ENCODE data around the gene STARD8.

STARD8 gene

DNA sequence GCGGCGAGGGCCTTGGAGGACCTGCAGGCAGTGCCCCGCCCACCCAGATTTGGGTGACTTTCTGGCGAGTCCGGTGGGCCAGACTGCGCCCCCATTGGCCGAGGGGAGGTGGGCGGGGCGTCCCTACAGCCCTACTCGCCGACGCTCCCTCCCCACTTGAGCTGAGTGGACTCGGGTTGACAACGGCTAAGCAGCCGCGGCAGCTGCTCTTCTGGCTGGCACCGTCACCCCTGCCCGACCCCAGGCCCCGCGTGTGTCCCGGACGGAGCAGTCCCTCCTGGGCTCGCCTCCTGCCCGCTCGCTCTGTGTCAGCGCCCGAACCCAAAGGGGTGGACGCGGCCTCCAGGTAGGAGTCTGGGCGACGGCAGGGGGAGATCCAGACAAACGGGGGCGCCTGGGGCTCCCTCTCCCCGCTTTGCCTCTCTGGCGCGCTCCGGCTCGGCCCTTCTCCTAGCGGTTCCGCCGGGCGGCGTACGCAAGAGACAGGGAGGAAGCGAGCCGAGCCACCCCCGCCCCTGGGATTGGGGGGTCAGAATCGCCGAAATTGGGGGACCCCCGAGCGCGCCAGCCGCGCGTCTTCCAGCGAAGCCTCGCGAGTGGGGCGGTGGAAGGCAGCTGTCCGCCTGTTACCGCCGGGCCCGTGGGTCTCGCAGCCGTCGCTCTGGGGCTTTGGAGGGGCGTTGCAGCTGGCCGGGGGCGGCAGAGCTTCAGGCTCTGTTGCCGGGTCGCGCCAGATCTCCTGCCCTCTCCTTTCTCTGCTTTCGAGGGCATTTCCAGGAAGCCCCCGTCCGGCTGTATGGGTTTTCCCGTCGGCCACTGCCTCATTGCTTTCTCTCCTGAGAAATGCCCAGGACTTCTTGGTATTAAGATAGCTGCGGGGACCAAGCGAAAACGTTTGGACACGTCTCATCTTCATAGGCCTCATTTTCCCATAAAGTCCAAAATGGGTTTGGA, 46.3 kb downstream of the STARD8 start:
- DNase-seq = peak; percentile 75

DNA sequence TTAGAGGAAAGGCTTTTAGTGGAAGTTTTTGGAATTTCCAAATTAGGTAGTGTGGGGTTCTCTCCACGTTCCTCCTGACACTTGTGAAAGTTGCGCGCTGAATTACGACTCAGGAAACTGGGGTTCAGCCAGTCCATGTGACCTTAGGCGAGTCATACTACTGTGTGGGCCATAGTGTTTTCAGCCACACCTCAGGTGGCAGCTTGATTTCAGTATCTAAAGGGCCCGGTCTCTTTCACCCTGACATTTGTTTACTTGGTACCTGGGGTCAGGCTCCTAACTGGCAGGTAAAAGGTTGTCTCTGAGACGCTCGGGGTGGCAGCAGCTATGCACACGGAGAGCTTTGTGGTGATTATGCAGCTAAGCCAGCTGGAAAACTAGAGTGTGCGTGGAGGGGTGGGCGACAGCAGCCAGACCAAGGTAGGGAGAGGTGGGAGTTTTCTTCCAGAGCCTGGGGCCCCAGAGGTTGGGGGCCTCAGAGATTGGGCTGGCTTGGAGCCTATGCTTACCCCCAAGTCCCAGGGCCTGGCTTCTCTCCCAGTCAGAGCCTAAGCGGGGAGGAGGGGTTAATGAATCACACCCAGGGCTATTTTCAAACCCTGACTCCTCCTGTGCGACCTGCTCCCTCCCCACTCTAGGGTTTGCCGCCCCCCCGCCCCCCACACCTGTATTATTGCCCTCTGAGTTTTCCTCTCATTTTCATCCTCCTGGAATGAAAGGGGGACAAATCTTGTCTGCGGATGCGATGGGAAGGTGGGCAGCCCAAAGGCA, 47.2 kb downstream of the STARD8 start:
- DNase-seq = no peak

DNA sequence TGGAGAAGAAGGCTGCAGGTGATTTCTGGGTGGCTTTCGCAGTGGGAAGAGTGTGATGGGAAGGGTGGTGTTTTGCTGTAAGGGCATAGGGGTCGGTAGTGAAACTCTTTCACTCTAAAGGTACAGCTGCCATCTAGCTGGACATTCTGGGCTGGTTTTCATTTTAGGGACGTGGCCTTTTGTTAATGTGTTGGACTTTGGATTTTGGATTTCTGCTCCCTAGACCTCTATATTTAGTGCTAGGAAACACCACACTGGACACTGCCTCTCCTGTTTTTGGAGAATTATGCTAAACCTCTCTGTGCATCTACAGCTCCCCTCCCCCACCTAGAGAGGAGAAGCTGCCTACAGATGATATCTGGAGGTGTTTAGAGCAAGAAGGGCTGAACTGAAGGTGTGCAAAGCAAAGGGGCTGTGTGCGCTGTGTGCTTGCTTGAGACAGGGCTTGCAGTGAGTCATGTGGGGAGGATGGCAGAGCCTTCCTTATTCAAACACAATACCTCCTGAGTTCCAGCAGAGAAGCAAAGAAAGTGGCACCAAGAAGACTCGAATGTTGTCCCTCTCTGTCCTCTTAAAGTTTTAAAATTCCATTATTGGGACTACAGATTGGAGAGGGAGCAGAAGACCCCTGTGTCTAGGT, 47.9 kb downstream of the STARD8 start:
- no peak for DNase-seq

DNA sequence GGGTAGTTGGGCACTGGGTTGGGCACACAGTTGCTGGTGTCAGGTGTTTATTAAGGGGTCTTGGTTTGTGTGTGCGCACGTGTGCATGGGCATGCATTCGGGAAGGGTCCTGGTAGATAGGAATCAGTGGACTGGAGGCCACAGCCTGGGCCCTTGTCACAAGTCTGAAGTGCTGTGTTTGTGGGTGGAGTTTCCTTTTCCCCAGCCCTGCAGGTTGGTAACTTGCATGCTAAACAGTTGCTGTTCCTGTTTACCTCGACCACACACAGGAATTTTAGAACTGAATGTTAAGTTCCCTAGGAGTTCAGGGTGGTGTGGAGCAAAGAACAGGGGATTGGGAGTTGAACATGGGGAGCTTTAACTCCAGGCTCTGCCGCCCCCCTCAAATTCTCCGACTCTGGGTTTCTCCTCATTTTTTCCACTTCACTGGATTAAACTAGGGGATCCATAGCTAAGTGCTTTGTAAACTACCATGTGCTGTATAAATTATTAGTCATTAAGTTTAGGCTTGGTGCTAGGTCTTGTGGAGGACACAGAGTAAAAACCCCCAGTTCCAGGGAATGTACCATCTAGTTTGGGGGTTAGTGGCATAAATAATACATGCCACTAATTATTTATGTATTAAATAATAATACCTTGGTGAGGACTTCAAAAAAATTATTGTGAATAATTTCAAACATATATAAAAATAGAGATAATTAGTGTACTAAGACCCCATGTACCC, 49.0 kb downstream of the STARD8 start:
- no peak for DNase-seq

DNA sequence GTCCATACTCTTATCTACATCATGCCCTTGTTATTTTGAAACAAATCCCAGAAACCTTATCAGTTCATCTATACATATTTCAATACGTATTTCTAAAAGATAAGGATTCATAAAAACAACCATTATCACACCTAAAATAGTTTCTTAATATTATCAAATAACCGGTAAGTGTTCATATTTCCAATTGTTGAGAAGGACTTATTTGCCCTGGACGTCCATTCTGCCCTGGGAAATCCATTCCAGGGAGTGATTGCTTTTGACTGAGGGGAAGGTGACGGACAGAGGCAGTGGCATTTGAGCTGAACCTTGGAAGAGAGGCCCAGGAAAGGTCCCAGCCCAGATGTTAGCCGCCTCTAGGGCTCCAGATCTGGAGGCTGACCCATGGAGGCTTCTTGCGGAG, 49.6 kb downstream of the STARD8 start:
- no peak for DNase-seq

DNA sequence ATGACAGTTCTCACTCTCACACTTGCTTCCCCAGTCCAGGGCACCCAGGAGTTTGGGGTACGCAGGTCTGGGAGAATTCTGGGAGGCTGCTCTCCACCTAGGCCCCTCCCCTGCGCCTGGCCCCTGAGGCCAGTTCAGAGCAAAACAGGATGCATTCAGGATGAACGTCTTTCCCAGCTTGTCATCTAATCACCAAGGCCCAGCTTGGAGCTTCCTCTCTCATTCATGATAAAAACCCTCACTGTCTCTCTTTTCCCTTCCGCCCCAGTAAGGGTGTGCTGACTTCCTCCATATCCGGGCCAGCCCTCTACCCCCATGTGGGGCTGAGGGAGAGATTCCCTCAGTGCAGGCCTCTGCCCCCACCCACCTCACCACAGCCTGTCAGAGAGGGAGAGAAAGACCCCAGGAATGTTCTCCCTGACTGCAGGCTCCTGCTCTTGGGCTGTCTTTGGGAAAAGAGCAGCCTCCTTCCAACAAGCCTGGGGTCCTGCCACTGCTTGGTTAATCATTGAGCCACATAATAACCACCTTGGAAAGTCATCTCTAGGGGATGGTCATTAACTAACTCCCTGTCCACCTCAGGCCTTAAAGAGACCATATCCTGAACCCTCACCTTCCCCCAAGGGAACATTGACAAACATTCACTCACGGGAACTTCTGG, 50.1 kb downstream of the STARD8 start:
- DNase-seq = no peak

DNA sequence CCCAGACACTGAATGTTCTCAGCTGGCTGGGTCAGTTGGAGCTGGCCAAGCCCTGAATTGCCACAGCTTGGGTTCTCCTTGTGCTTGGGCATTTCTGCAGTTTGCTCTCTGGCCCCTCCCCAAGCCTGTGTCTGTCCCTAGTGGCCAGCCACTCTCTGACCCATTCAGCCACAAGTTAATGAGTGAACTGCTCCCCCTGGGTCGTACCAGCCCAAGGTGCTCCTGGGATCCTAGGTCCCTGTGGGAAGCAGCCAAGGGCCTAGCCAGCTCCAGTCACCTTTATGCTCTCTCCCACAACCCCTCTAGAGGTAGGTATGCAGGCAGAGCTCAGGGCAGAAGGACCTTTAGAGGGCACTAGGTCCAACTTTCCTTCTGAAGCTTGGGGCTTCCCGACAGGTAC, 51.5 kb downstream of the STARD8 start:
- no peak for DNase-seq

DNA sequence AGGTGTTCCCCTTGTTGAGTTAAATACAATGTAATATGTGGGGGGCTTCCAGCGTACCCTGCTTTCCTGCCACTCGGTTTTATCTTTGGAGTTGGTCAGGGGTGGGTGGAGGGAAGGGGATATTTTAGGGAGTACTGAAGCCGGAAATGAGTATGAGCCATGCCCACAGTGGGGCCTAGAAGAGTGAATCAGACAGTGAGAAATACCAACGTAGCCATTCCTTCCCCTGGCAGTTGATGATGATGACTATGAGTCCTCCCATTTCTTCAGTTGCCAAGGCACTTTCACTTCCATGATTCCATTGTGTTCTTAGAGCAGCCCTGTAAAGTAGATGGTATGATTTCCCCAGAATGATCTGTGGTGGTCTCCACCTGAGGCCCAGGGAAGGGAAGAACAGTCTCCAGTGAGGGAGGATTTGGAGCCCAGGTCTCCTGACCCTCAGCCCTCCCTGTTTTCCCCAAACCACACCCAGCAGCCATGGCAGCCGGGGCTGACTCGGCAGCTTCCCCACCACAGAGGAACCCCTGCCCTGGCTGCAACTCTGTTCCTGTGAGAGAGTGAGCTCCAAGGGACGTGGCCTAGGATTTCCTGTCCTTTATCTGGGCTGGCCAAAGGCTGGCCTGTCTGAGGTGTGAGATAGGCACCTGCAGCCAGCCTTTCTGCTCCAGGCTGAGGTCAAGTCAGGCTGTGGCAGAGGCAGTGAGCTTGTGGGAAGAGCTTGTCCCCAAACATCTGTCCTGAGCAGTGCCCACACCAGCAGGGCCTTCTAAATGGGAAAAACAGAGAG, 52.7 kb downstream of the STARD8 start:
- DNase-seq = no peak

DNA sequence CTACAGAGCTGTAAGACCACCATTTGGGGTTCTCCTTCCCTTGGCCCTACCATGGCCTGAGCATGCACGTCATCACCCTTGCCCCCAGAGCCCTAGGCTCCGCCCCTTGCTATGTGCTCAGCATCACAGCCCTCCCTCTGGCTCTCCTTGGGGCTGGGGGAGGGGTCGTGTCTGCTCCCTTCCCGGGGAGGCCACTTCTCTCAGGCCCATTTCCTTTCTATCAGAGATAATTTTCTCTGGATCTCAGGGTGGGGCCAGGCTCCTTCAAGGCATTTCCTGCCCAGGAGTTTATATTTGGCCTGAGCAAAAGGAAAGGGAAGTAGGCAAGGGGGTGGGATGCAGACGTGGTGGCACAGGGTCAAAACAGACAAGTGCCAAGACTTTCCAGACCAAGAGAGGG, 55.9 kb downstream of the STARD8 start:
- no peak for DNase-seq

DNA sequence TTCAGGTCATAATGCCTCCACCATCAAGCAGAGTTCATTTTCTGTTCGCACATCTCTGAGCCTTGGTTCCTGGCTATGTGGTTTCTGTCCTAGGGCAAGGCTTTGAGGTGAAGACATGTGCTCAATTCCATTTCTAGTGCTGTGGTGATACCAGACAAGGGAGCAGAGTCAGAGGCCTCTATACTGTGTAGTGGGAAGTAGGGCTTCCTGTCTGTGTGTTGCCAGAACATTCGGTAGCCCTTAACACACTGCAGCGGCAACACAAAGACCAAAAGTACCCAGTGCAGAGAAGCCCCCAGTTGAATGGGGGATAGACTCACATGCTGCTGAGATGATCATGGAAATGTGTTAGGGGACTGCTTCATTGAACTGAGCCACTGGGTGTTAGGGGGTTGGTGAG, 56.4 kb downstream of the STARD8 start:
- no peak for DNase-seq

DNA sequence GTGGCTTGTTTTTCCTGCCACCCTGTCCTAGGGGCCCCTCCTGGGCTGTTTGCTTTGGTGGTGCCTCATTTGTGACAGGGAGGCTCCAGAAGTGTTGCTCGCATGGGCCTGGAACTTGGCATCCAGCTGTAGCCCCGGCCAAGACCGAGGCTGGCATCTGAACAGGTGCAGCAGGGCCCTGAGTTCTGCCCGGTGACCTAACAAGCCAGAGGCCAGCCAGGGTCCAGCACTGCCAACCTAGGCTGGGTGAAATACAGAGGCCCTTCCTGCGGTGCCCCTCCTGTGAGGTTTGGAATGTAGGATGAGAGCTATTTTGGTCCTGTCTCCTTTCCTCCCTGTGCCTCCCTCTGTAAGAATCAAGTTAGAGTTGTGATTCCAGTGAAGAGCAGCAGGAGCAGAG, 58.5 kb downstream of the STARD8 start:
- no peak for DNase-seq

DNA sequence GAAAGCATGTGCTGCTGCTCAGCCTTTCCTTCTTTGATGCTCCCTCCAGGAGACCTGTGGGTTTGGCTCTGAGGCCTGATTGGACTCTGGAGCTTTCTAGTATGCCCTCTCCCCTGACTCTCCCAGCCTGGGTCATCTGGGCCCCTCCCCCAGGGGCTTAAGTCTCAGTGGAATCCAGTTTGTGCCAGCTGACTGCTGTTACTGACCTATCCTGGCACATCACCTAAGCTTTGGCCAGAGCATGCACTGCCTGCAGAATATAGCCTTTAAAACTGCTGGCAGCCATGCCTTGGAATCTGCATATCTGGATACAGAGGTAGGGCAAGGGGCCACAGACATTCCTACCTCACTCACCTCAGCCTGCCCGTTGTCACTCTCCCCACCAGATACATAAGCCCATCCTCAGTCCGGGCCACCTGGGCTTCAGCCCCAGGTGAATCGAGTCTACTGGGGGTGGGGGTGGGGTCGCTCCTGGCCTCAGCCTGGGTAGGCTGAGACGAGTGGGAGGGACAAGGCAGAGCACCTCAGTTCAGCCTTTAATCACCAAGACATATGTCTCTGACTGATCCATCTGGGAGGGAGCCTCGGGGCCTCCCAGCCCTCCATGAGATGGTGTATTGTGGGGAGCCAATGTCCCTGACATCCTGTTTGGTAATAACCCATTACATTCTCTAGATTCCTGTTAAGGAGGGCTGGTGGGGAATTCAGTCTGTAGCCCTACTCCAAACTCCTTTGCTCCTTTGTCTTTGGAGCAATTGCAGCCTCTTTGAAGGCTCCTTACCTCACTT, 61.2 kb downstream of the STARD8 start:
- no peak for DNase-seq

DNA sequence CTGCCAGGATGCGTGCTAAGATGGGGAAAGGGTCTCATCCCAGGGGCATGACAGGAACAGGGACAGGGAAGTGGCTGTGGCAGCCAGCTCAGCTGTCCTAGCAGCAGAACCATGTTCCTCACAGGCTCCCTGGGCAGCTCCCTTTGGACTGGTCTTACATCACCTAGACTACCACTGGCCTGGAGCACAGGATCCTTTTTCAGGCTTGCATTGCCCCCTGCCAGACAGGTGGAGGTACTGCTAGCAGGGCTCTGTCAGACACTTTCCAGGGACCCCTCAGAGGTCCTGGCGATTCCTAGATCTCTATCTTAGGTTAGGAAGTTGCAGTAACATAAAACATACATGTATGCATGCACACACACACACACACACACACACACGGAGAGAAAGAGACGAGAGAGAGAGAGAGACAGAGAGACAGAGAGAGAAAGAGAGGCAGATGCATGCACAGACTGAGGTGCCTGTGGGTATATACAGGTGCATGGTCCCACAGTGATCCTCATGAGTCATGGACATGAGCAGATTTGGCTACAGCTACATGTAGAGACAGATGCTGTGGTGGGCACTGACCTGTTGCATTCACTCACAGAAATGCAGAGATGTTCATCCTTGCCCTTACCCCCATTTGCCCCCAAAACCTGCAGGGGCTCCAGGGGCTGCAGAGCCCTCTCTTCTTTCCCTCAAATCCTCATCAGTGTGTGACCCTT, 63.6 kb downstream of the STARD8 start:
- DNase-seq = no peak

DNA sequence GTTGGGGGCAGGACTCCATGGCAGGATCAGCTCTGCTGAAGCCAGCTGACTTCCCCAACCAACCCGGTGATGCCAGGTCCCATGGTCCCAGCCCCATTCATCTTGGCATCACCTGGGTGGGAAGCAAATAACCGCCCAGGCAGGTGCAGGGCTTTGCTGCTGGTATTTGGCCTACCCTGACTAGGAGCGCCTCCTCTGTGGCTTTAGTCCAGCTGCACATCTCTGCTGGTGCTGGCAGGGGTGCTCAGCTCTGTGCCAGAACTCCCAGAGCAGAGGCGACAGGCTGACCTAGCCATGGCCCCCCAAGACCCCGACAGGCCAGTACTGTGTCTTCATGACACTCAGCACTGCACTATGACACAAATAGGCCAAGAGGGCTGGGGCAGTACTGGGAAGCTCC, 64.4 kb downstream of the STARD8 start:
- DNase-seq = no peak

DNA sequence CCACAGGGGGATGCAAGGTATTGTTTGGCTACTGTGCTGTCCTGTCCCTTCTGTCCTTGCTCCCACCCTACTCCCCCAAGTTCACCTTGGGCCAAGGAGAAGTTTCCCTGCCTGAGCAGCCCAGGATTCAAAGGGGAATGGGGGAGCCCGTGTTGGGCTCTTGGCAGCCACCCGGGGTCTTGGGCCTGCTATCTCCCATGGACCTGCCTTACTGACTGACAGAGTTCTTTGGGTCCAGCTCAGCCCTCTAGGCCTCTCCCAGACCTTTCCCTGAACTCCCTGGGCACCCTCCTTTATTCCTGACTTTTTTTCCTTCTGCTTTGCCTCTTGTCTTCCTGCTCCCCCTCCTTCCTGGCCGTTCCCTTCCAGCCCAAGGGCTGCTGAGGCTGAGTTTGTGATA, 67.4 kb downstream of the STARD8 start:
- no peak for DNase-seq

DNA sequence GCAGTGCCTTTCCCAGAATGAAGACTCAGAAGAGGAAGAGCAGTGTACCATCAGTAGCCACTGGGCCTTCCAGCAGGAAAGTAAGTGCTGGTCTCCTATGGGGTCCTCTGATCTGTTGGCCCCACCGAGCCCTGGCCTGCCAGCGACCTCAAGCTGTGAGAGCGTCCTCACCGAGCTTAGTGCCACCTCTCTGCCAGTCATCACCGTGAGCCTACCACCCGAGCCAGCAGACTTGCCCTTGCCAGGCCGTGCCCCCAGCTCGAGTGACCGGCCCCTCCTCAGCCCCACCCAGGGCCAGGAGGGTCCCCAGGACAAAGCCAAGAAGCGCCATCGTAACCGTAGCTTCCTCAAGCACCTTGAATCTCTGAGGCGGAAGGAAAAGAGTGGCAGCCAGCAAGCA, 69.7 kb downstream of the STARD8 start:
- no peak for DNase-seq

DNA sequence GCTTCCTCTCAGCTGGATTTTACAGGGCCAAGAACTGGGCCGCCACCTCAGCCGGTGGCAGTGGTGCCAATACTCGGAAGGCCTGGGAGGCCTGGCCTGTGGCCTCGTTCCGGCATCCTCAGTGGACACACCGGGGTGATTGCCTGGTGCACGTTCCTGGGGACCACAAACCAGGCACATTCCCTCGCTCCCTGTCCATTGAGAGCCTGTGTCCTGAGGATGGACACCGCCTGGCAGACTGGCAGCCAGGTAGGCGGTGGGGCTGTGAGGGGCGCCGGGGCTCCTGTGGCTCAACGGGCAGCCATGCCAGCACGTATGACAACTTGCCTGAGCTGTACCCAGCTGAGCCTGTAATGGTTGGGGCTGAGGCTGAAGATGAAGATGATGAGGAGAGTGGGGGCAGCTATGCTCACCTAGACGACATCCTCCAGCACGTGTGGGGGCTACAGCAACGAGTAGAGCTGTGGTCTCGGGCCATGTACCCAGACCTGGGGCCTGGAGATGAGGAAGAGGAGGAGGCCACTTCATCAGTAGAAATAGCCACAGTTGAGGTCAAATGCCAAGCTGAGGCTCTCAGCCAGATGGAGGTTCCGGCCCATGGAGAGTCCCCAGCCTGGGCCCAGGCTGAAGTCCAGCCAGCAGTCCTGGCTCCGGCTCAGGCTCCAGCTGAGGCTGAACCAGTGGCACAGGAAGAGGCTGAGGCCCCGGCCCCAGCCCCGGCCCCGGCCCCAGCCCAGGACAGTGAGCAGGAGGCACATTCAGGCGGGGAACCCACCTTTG, 70.4 kb downstream of the STARD8 start:
- no peak for DNase-seq

DNA sequence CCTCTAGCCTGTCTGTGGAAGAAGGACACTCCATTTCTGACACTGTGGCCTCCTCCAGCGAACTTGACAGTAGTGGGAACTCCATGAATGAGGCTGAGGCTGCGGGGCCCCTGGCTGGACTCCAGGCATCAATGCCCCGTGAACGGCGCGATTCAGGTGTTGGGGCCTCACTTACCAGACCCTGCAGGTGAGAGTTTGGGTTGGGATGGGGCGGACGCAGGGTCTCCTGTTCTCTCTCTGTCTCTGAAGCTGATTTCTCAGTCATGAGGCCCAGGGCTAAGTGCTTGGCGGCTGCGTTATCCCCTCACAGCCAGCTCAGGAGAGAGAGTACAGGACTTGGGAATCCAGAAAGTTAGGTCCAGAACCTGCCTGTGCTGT, 71.0 kb downstream of the STARD8 start:
- DNase-seq = no peak

DNA sequence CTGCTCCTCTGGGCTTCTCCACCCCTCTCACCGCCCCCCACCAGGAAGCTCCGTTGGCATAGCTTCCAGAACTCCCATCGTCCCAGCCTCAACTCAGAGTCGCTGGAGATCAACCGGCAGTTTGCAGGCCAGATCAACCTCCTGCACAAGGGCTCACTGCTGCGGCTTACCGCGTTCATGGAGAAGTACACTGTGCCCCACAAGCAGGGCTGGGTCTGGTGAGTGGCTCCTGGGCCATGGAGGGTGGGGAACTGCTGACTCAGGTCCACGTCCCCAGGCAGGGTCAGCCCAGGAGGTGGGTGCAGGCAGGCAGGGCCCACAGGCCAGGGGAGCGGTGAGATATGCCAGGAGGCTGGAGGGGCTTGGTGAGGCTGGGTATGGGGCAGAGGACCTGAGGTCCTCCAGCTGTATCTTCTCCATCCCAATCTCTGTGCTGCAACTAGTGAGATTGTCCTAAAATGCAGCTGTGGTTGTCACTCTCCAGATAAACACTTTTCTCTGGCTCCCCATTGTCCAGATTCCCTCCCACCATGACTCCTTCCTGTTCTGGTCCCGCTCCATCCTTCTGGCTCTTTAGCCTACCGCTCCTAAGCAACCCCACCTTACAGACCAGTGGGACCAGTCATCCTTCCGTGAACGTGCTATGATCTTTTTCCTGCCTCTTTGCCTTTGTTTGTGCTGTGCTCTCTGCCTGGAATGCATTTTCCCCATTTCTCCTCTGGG, 71.9 kb downstream of the STARD8 start:
- no peak for DNase-seq

All from NCI-H1092 (cell line).